Measurements from ENCODE around the gene SYT9. TPM values are rescaled to one million over a fixed set of nuclear protein-coding genes. Genes with fewer than 3 reads are reported as not detected.

SYT9 gene
- polyA plus RNA-seq, 1 donor from 2014 or later: 2.3 TPM

DNA sequence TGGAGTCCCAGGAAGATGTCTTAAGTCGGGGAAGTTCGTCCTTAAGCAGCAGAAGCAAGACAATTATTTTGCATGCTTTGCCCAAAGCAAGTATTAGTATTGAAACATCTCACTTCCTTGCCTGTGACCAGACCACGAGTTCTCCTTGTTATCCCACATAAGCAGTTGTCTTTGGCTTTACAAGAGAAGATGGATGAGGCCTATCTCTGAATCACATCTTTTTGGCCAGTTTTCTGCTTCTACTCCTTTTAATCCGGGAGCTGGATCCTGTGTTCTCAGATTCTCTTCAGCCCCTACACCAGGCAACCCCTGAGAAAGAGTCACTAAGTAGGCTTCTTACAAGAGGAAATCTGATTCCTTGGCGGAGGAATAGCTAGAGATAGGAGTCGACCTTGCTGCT, 2.1 kb downstream of the SYT9 start:
- Histone ChIP-seq H3K4me2 (ENCODE audit: low read length) (no peak overlapping the region), H3K9me3 (ENCODE audit: low read length) (no peaks in the 10 kb centered on the region), H3K79me2 (replicated peaks; ENCODE audit: insufficient read depth, low read length) (no peaks in the 10 kb centered on the region), H4K20me1 (ENCODE audit: insufficient read depth) (no peaks in the 10 kb centered on the region), H3K36me3 (ENCODE audit: insufficient read depth, low read length) (no peaks in the 10 kb centered on the region), H2AFZ (ENCODE audit: low read depth, low read length) (no peak overlapping the region), H3K4me3 (ENCODE audit: low read length) (no peak overlapping the region), H3F3A (ENCODE audit: insufficient read depth, low read length, poor library complexity, severe bottlenecking) (no peaks in the 10 kb centered on the region), H3K9me2 (ENCODE audit: insufficient read depth, low read length) (no peaks in the 10 kb centered on the region), H3K27ac (ENCODE audit: low read length) (no peak overlapping the region), H3K9ac (ENCODE audit: low read length) (no peak overlapping the region), H3K27me3 (ENCODE audit: insufficient read depth, low read depth, low read length) (peaks cover 33% of the 10 kb centered on the region)
- TF ChIP-seq EZH2 (IDR thresholded peaks at IDR 0.05; ENCODE audit: borderline replicate concordance, insufficient read depth, low read length, poor library complexity, severe bottlenecking): no peak
- no peak for TF ChIP-seq TAF1 (IDR thresholded peaks at IDR 0.05; ENCODE audit: low read depth)
- TF ChIP-seq, protein P1, sequence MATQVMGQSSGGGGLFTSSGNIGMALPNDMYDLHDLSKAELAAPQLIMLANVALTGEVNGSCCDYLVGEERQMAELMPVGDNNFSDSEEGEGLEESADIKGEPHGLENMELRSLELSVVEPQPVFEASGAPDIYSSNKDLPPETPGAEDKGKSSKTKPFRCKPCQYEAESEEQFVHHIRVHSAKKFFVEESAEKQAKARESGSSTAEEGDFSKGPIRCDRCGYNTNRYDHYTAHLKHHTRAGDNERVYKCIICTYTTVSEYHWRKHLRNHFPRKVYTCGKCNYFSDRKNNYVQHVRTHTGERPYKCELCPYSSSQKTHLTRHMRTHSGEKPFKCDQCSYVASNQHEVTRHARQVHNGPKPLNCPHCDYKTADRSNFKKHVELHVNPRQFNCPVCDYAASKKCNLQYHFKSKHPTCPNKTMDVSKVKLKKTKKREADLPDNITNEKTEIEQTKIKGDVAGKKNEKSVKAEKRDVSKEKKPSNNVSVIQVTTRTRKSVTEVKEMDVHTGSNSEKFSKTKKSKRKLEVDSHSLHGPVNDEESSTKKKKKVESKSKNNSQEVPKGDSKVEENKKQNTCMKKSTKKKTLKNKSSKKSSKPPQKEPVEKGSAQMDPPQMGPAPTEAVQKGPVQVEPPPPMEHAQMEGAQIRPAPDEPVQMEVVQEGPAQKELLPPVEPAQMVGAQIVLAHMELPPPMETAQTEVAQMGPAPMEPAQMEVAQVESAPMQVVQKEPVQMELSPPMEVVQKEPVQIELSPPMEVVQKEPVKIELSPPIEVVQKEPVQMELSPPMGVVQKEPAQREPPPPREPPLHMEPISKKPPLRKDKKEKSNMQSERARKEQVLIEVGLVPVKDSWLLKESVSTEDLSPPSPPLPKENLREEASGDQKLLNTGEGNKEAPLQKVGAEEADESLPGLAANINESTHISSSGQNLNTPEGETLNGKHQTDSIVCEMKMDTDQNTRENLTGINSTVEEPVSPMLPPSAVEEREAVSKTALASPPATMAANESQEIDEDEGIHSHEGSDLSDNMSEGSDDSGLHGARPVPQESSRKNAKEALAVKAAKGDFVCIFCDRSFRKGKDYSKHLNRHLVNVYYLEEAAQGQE (IDR thresholded peaks at IDR 0.05; ENCODE audit: borderline replicate concordance): no peak
- no peak for TF ChIP-seq RAD21 (conservative IDR thresholded peaks at IDR 0.05)
- TF ChIP-seq POLR2AphosphoS5 (IDR thresholded peaks at IDR 0.05): no peak
- TF ChIP-seq MXI1 (conservative IDR thresholded peaks at IDR 0.05; ENCODE audit: poor library complexity, severe bottlenecking): no peak
- TF ChIP-seq, protein P2, sequence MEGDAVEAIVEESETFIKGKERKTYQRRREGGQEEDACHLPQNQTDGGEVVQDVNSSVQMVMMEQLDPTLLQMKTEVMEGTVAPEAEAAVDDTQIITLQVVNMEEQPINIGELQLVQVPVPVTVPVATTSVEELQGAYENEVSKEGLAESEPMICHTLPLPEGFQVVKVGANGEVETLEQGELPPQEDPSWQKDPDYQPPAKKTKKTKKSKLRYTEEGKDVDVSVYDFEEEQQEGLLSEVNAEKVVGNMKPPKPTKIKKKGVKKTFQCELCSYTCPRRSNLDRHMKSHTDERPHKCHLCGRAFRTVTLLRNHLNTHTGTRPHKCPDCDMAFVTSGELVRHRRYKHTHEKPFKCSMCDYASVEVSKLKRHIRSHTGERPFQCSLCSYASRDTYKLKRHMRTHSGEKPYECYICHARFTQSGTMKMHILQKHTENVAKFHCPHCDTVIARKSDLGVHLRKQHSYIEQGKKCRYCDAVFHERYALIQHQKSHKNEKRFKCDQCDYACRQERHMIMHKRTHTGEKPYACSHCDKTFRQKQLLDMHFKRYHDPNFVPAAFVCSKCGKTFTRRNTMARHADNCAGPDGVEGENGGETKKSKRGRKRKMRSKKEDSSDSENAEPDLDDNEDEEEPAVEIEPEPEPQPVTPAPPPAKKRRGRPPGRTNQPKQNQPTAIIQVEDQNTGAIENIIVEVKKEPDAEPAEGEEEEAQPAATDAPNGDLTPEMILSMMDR (IDR thresholded peaks at IDR 0.05; ENCODE audit: poor library complexity, severe bottlenecking): no peak
- no peak for TF ChIP-seq SMC3 (conservative IDR thresholded peaks at IDR 0.05; ENCODE audit: poor library complexity)
- no peak for TF ChIP-seq EP300 (conservative IDR thresholded peaks at IDR 0.05; ENCODE audit: poor library complexity, severe bottlenecking)

DNA sequence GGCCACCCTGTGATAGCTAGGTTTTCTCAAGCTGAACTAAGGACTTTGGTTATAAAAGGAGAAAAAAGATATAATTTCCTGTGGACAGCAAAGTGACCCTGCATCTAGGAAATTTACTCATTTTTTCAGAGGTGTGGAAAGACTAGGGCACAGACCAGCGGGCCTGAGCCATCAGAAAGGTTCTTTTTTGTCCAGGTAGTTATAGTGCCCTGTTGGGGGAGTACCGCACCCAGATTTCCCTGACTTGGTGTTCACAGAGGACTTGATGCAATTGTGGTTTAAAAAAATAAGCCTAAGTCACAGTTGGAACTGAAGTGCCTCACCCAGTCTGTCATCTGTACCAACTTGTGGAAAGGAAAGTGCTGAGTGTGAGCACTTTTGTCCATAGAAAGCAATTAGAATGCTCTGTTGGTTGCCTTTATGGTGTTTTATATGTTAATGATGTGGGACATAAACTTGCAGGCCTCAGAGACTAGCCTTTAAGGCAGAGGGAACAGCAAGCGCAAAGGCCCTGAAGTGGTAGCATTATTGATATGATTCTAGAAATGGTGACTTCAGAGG, 3.1 kb downstream of the SYT9 start:
- H3K79me2 ChIP-seq (replicated peaks; ENCODE audit: insufficient read depth, low read length): no peaks in the 10 kb centered on the region
- no peaks in the 10 kb centered on the region for H3K9me2 ChIP-seq (ENCODE audit: insufficient read depth, low read length)
- H3K4me2 ChIP-seq (ENCODE audit: low read length): no peak overlapping the region
- H2AFZ ChIP-seq (ENCODE audit: low read depth, low read length): no peak overlapping the region
- no peaks in the 10 kb centered on the region for H3K9me3 ChIP-seq (ENCODE audit: low read length)
- no peak overlapping the region for H3K27ac ChIP-seq (ENCODE audit: low read length)
- H3F3A ChIP-seq (ENCODE audit: insufficient read depth, low read length, poor library complexity, severe bottlenecking): no peaks in the 10 kb centered on the region
- H3K36me3 ChIP-seq (ENCODE audit: insufficient read depth, low read length): no peaks in the 10 kb centered on the region
- TF ChIP-seq TAF1 (IDR thresholded peaks at IDR 0.05; ENCODE audit: low read depth): no peak
- TF ChIP-seq POLR2AphosphoS5 (IDR thresholded peaks at IDR 0.05): no peak
- TF ChIP-seq, protein P2 (IDR thresholded peaks at IDR 0.05; ENCODE audit: poor library complexity, severe bottlenecking): no peak
- TF ChIP-seq MXI1 (conservative IDR thresholded peaks at IDR 0.05; ENCODE audit: poor library complexity, severe bottlenecking): no peak
- no peak for TF ChIP-seq SMC3 (conservative IDR thresholded peaks at IDR 0.05; ENCODE audit: poor library complexity)
- TF ChIP-seq EP300 (conservative IDR thresholded peaks at IDR 0.05; ENCODE audit: poor library complexity, severe bottlenecking): no peak
- TF ChIP-seq RAD21 (conservative IDR thresholded peaks at IDR 0.05): no peak
- TF ChIP-seq EZH2 (IDR thresholded peaks at IDR 0.05; ENCODE audit: borderline replicate concordance, insufficient read depth, low read length, poor library complexity, severe bottlenecking): no peak
- TF ChIP-seq, protein P1 (IDR thresholded peaks at IDR 0.05; ENCODE audit: borderline replicate concordance): no peak
- no peak overlapping the region for H3K9ac ChIP-seq (ENCODE audit: low read length)
- H3K4me3 ChIP-seq (ENCODE audit: low read length): no peak overlapping the region
- peaks cover 33% of the 10 kb centered on the region for H3K27me3 ChIP-seq (ENCODE audit: insufficient read depth, low read depth, low read length)
- no peaks in the 10 kb centered on the region for H4K20me1 ChIP-seq (ENCODE audit: insufficient read depth)
